Stimulated activated CD8-positive, alpha-beta memory T cell treated with anti-CD3 and anti-CD28 coated beads, Interleukin-12 subunit alpha, Interleukin-12 subunit beta, amount 100 ng/mL, for 4 hours (primary cell): ENCODE data around the gene ADAMTS17.

Experiments used
- DNase-seq: peaks from one replicate; pipeline ENCODE4 v3.0.0-alpha.2; 2020; ENCODE audit warnings: low read depth

ADAMTS17 gene

DNA sequence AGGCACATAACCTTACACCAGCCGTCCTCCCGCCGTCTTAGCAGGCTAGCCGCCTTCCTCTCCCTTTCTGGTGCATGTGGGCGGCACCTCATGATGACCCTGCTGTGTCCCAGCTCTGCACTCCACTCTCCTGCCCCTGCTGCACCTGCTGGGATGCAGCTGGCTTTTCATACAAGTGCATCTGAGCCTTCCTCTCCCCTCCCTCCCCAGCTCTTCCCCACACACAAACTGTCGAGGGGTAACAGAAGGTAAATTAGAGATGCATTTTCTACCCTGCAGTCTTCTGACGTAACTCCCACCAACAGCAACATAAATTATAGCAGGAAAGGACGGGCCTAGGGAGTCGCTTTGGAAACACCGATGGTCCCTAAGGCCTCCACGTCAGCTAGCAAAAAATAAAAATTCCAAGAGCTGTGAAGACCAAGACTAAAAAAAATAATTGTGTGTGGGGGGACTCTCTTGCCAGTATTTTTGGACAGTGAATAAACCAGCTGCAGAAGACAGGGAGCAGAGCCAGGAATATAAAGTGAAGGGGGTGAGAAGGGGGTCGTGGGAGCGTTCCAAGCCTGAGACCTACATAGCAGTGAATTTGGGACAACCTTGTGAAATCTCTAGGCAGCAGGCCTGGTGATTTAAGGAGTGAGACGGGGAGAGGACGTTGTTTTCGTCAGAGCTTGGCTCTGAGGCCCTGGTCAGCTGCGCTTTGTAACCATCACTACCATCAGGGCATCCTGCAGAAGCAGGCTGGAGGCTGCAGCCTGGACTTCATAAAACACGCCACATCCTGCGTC lies 216.2 kb downstream of the ADAMTS17 start:
- no peak for DNase-seq

DNA sequence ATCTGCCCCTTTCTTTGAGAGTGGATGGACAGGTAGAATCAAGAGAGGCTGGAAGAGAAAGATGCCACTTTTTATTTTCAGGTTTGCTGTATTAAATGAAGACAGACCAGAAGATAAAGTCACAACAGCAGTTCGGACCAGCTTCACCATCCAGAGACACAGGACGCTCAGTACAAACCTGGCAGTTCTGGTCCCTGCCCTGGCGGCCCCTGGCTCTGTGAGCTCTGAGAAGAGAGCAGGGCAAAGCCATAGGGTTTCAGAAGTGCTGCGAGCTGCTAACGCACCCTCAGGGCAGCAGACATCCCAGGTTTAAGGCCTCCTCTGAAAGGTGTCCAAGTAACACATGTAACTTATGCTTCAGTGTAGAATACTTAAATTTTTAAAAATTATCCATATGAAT lies 216.8 kb downstream of the ADAMTS17 start:
- no peak for DNase-seq

DNA sequence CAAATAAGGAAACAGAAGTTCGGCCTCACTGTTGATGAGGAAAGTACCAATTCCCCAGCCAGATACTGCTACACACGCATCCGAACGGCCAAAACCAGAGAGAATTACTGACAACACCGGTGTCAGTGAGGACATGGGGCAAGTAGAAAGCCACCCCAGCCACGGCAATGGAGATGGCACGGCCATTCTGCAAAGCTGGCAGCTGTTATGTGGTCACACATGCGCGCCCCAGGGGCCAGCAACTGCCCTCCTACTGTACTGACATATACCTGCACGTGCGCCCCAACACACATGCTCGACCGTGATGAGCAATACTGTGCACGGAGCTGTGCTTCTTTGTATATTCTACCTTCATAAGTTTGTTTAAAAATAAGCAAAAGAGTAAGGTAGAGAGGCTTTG lies 217.4 kb downstream of the ADAMTS17 start:
- no peak for DNase-seq

DNA sequence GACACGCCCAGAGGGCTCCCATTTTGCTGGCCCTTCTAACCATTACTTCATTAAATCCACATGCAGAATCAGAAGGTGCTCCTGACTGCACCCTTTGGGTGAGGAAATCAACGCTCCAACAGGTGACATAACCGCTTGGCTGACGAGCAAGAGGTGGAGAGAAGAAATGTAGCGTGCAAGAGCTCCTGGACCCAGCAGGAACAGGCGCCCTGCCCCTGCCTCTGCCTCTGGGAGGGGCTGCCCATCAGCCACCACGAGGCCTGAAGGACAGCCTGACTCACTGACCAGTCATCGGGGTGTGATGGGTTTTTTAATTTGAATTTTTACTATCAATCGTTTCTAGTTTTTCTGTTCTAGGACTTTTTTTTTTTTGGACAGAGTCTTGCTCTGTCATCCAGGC lies 218.2 kb downstream of the ADAMTS17 start:
- no peak for DNase-seq

DNA sequence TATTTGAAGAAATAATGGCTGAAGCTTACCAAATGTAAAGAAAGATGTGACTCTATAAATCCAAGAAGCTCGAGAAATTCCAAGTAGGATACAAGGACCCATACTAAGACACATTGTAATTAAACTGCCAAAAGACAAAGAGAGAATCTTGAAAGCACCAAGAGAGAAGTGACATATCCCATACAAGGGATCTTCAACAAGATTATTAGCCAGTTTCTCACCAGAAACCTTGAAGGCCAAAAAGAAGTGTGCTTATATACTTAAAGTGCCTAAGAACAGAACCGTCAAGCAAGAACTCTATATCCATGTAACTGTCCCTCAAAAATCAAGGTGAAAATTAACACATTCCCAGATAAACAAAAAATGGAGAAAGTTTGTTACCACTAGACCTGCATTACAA lies 220.5 kb downstream of the ADAMTS17 start:
- DNase-seq = no peak

DNA sequence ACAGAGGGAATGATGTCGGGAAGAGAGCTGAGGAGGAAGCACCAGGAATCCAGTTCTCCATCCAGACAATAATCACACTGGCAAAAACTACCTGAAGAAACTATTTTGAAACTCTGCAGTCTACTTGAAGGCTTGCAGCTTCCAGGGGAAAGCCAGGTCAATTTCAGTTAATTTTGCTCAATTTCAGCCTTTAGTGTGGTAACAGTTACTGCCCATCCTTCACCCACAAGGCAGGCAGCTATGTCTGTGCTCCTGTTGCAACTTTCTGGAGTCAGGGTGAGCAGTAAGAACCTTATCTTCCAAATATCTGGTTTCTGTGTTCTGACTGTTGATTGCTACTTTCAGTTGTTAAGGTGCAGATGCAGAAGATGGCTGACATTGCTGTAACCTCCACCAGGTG lies 221.7 kb downstream of the ADAMTS17 start:
- DNase-seq = no peak

DNA sequence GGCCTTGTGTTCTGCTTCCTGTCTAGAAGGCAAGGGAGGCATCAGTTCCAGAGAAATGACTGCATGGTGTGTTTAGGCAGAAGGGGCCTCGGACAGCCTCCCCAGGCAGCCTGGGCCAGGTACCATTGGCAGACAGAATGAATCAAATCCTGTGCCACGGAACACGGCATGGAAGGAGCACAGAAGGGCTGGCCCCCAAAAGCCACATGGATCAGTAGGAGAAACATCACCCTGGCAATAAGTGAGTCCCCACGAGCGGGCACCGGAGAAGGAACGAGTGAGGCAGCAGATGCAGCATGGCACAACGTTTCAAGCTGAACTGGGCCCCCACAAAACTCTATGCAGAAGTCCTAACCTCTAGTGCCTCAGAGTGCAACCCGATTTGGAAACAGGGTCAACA lies 223.2 kb downstream of the ADAMTS17 start:
- DNase-seq = no peak

DNA sequence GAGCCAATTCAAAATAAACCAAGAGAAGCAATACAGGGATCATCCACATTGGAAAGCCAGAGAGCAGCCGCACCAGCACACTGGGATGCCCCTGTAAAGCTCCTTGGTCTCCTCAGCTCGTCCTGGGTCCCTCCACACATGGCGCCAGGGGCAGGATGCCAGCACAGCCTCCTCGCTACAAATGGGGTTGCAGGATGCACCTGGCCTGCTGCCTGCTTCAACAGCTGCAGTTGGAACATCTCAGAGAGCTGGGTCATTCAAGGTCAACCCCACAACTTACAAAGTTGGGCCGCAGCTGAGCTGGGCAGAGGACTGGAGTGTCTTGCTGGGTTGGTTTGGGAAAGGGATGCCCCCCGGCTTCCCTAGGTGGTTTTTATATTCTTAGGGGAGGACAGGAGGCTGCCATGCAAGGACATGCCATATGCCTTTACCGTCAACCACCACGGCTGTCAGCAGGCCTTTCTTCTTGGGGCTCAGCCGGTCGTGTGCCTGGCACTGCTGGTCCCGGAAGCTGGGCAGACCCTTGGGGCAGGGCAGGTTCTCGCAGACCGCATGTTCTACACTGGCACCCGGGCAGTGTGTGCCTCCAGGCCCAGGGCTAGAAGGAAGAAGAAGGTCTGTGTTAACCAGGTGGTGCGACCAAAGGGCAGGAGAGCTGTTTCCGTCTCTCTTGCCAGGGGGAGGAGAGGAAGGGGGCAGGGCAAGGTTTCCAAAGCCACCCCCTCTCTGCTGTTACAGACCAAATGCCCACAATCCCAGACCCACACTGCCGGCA lies 225.2 kb downstream of the ADAMTS17 start:
- no peak for DNase-seq

DNA sequence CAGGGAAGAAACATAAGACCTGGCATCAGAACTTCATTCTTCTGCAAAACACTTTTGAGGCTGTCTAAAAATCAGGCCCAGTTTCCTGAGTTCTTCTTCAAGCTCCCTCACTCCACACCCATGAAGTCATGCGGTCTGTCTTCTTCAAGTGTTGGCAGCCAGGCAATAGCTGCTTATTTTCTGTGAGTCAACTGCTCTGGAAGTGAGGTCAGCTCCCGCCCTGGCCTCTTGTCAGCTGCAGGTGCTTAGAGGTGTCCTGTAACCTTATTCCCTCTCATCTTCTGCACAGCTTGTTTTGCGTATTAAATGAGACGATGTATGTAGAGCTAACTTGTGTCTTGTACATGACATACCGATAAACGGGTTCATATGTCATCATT lies 226.1 kb downstream of the ADAMTS17 start:
- no peak for DNase-seq

DNA sequence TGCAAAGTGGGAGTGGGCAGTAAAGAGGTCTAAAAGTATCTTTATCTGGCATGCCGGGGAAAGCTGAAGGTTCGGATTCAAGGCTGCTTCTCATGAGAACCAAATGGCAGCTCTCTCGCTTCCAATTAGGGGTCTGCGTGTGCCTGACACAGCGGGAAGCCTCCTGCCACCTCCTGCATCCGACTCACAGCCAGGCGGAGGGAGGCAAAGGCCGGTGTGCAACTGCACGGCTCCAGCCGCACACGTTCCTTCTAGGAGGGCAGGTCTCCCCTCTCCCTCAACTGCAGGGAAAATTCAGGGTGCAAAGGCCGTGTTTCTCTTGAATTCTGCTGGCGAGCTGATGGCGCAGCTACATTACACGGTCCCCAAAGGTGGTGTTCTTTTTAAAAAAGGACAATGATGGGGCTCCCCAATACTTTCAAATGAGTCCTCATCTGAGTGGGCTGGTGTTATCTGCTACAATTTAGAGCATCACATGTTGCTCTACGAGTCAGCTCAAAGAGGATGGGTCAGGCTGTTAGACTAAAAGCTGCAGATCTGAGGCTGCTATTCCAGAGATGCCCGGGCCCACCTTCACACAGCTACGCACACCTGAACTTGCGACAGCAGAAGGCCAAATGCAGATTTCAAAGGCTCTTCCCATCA lies 226.6 kb downstream of the ADAMTS17 start:
- no peak for DNase-seq

DNA sequence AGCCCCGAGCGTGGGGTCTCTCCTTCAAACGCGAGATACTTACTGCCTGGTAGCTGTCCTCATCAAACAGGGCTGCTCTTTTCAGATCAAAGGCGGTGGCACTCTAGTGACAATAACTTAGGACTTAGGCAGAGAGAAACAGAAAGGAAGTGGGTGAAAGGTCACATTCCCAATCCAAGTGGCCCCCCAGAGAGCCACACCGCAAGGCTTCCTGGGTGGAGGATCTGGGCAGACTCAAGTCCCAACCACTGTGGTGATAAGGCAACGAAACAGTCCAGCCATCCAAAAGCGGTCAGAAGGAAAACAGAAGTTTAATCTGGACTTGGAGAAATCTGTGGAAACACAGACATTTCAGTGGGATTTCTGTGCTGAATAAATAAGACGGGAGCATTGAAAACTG lies 227.2 kb downstream of the ADAMTS17 start:
- no peak for DNase-seq

DNA sequence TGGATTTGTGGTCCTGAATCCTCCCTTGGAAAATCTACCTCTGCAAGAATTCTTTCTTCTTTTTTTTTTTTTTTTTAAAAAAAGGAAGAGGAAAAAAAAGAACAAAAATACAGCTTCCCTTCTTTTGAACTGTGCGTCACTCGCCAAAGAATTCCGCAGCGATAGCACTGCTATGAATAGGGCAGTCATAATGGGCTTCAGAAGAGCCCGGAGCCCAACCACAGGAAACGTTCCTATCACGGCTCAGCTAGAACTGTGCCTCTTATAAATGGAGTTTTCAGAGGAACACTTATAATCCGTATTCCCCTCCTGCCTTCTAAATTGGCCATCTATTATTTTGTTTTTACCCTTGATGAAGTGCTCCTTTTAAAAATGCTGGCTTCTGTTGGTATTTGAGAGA lies 227.7 kb downstream of the ADAMTS17 start:
- no peak for DNase-seq

DNA sequence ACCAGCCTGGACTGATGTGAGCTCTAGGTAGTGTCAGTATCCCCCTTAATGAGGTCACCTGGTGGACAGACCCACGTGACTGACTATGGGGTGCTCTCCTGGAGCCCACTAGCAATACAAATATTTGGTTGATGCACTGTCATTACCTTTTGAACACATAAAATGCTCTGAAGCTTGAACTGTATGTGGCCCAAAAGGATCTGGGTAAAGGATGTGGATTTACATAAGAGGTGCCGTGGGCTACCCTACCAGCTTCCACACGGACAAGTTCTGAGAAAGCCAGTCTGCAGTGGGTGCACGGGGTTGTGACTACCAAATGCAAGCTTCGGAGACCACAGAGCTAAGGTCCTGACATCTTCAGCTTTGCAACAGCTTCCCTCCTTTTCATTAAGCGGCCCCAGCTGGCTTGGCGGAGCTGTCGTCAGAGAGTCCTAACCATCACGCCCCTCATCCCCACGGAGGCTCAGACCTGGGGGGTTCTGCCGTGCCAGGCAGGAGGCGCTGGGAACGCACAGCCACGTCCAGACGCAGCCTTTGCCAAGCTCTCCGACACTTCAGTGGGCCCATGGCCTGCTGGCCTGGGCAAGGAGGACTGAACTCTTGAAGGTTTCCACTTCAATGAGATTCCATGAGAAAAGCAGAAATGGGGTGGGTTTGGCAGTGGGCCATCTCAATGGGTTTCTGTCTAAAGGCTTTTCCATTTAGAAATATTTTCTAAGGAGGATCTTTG lies 228.3 kb downstream of the ADAMTS17 start:
- DNase-seq = no peak

DNA sequence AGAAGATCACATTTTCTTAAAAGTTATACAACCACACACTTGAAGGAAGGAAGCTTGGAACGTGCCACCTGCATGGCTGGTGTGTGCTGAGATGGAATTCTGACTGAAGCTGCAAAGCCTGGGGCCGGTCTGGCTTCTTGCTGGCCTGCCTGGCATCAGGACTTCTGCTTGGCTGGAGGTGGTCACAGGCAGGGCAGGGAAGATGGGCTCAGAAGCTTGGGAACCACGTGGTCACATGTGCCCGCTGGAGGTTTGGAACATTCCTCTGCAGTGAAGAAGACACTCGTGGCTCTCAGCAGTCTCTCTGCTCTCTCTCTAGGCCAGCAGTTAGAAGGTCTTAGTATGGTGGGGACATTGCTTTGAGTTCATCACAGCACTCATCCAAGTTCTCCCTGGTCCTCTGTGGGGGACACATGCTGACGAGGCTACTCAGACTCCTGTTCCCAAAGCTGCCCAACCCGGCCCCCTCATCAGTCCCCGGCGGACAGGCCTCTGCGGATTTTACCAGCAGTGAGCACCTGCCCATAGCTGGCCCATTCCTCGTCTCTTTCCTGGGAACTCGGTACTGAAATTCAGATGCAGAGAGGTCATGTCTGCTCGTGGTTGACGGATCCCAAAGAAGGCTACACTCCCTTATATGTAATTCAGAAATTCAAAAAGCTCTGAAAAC lies 229.0 kb downstream of the ADAMTS17 start:
- no peak for DNase-seq

DNA sequence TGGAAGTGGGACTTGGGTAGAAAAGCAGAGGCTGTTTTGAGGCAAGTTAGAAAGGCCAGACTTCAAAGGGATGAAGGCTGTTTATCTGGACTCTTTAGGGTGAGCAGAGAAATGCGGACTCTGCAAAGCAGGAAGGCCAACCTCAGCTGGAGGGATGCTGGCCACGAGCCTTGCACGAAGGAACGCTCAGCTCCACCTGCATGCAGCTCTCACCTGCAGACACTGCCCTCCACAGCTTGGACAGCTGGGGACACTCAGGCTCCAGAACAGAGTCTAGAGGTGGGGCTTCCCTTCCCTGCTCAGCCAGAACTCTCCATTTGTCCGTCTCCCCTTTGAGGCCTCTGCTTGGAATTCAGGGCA lies 229.7 kb downstream of the ADAMTS17 start:
- no peak for DNase-seq

DNA sequence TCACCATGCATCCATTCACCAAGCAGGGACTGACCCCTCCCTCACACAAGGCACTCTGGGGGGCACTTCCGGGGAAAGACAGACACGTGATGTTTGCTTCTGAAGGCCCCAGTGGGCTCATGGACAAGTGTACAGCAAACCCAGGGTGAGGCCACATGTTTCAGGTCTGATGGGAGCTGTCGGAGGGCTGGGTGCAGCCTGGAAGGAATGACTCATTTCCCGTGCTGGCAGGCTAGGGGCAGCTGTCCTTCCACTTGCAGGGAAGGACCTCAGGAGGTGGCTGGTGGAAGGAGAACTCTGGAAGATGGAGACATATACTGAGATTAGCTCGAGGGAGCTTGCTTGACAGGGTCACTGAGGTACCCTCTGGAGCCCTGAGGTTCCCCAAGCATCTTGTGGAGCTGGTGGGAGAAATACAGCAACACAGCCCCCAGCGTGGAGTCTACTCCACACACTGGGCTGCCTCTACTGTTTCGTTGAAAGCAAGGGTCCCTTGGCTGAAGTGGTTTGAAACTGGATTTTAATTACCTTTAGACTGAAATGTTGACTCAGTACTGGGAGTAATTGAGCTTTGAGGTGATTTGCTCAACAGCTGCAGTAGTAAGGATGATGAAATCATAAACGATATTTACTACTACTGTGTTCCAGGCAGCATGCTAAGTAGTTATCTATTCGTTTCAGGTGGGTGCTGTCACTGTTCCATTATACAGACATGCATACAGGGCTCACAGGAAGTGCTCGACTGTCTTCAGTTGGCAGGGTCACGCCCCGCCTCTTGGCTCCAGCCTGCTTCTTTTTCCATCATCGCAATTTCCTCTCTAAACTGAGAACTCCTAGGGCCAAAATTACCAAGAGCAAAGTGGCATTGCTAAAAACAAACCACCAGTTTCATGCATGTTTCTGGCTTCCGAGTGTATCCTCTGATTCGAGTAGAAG lies 230.4 kb downstream of the ADAMTS17 start:
- no peak for DNase-seq

DNA sequence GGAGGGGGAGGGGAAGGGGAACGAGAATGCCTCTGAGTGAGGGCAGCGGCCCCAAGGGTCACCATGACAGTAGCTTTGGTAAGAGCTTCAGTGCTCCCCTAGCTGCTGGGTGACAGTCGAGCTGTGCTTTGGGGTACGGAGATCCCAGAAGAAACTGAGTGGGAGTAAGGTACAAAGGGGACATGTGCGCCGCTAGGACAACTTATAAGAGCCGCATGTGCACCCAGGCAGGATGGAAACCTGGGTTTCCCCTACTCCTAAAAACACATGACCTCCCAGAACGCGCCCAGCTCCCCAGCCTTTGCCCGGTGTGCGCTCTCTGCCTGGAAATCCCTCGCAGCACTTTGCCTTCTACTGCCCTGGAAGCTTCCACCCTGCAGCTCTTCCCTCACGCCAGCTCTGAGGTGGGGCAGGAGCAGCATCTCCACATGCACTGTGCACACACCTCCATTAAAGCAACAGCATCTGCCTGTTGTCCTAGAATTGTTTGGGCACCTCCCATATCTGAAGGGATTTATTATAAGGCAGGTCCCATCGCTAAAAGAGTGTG lies 232.2 kb downstream of the ADAMTS17 start:
- DNase-seq = no peak

DNA sequence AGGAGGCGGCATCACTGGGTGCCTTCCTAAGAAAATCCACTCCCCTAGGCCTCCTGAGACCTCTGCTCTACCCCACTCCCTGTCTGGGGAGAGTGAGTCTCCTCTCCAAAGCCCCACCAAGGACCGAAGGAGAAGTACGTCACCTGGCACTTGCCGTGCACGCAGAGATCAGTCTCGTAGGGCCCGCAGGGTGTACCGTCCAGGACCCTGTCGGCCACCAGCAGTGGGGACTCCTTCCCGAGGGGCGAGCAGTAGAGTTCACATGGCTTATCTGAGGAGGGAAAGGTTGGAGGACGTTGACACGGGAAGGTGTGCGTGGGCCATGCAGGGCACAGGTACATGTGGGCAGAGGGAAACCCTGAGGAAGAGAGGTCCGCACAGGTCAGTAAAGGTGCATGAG lies 232.9 kb downstream of the ADAMTS17 start:
- no peak for DNase-seq

DNA sequence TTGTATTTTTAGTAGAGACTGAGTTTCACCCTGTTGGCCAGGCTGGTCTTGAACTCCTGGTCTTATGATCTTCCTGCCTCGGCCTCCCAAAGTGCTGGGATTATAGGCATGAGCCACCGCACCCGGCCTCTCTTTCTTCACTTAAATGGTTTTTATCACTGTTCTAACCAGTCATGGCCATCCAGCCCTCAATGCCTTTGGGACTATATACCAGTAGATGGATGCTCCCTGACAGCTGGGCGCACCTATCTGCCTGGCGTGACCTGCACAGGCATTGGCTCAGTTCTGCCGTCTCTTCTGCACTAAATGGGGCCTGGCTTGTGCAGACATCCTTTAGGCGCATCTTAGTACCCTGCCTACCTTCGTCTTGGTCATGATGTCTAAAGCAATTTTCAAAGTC lies 233.4 kb downstream of the ADAMTS17 start:
- no peak for DNase-seq

DNA sequence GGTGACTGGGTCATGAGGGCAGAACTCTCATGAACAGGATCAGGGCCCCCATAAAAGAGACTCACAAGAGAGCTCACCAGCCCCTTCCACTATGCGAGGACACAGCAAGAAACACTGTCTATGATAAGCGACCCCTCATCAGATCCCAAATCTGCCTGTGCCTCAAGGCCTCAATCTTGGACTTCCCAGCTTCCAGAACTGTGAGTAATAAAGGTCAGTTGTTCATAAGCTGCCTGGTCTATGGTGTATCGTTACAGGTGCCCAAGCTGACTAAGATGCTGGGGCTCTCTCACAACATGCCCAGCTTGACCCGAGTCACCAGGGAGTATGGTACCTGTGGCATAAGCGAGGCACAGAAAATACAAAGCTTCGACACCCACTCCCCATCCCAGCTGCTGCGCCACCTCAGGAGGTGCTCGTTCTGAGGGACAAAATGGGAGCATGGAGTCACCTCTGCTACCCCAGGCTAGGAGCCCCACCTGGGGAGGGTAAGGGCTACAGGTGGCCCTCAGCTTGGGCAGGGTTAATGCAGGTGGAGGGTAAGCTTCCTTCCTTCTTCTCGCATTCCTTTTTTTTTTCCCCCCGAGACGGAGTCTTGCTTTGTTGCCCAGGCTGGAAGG lies 234.1 kb downstream of the ADAMTS17 start:
- no peak for DNase-seq
